ENCODE results near the gene MRPL40. TPM values are rescaled to one million over a fixed set of nuclear protein-coding genes. Genes with fewer than 3 reads are reported as not detected.

MRPL40 gene
- total RNA-seq, 1 donor from 2014 or later = 23.3 TPM

- Histone ChIP-seq H3K4me3 (no peak overlapping the region), H3K4me1 (peaks cover 5% of the 10 kb centered on the region), H3K27me3 (no peaks in the 10 kb centered on the region), H3K36me3 (no peaks in the 10 kb centered on the region), H3K27ac (no peak overlapping the region), H3K9me3 (no peaks in the 10 kb centered on the region)
- peak in 1 of 2 donors; percentile 67 for DNase-seq (ENCODE audit: extremely low spot score in 2 of 2)
- TF ChIP-seq POLR2AphosphoS5 (IDR thresholded peaks at IDR 0.05; ENCODE audit: insufficient read depth in 1 of 2, low read depth in 1 of 2) (no peak), CTCF (IDR thresholded peaks at IDR 0.05) (no peak), POLR2A (IDR thresholded peaks at IDR 0.05) (no peak)
- intact Hi-C loops (cut with DNase I) = no loop called here
Observed at GRCh38 chr22:19483481-19484244, 51.3 kb downstream of the MRPL40 start.

Other genes starting within 250 kb of the MRPL40 start
- 5.4 TPM for gene CLTCL1, start 140.8 kb upstream of the MRPL40 start, total RNA-seq
- 13.5 TPM for gene HIRA, start 812 bp upstream of the MRPL40 start, total RNA-seq
- gene C22orf39, start 15.2 kb downstream of the MRPL40 start, total RNA-seq = 46.9 TPM
- gene UFD1, start 46.6 kb downstream of the MRPL40 start, total RNA-seq = 66.8 TPM
- 0.74 TPM for gene CDC45, start 47.4 kb downstream of the MRPL40 start, total RNA-seq
- 228 TPM for gene CLDN5, start 91.9 kb downstream of the MRPL40 start, total RNA-seq

Data from vagina (tissue), 2 donors.